GM11168 (cell line): Measurements from ENCODE around the gene SLC12A8.

ENCODE experiments used
- in situ Hi-C: fragments of 300-500 bp; cut with MboI; formaldehyde crosslinking; loops from one replicate; pipeline ENCODE4 v1.12.0; 2022; ENCODE audit warnings: low sequenced_read_pairs; ENCODE audit not compliant: unreplicated experiment

Gene SLC12A8

GRCh38 chr3:125141596-125142419 is 70.7 kb downstream of the SLC12A8 start:
- in situ Hi-C loops, result no loop called here

- in situ Hi-C loops, result no loop called here
Observed at GRCh38 chr3:125140818-125141595, 71.5 kb downstream of the SLC12A8 start.

- in situ Hi-C loops, result no loop called here
Observed at GRCh38 chr3:125140011-125140817, 72.3 kb downstream of the SLC12A8 start.

GRCh38 chr3:125139386-125139785 is 73.2 kb downstream of the SLC12A8 start:
- in situ Hi-C loops, result no loop called here

- in situ Hi-C loops, result no loop called here
Observed at GRCh38 chr3:125137358-125138033, 75.1 kb downstream of the SLC12A8 start.

- in situ Hi-C loops, result no loop called here
Observed at GRCh38 chr3:125136966-125137357, 75.6 kb downstream of the SLC12A8 start.

- in situ Hi-C loops, result no loop called here
Observed at GRCh38 chr3:125136515-125136914, 76.0 kb downstream of the SLC12A8 start.

GRCh38 chr3:125134952-125135351 is 77.6 kb downstream of the SLC12A8 start:
- in situ Hi-C loops, result no loop called here

GRCh38 chr3:125132815-125133214 is 79.7 kb downstream of the SLC12A8 start:
- in situ Hi-C loops, result no loop called here

GRCh38 chr3:125129512-125129997 is 83.0 kb downstream of the SLC12A8 start:
- in situ Hi-C loops, result no loop called here

GRCh38 chr3:125128861-125129501 is 83.6 kb downstream of the SLC12A8 start:
- in situ Hi-C loops, result no loop called here

GRCh38 chr3:125126323-125126722 is 86.2 kb downstream of the SLC12A8 start:
- in situ Hi-C loops, result no loop called here

GRCh38 chr3:125125821-125126245 is 86.7 kb downstream of the SLC12A8 start:
- in situ Hi-C loops, result no loop called here

GRCh38 chr3:125123451-125124305 is 88.9 kb downstream of the SLC12A8 start:
- in situ Hi-C loops, result no loop called here

GRCh38 chr3:125121246-125122010 is 91.1 kb downstream of the SLC12A8 start:
- in situ Hi-C loops, result no loop called here

GRCh38 chr3:125120379-125121122 is 92.0 kb downstream of the SLC12A8 start:
- in situ Hi-C loops, result no loop called here

- in situ Hi-C loops, result no loop called here
Observed at GRCh38 chr3:125119752-125120378, 92.7 kb downstream of the SLC12A8 start.
